Kidney epithelial cell (primary cell): ENCODE data around the gene GAREM2. TPM values are rescaled to one million over a fixed set of nuclear protein-coding genes. Genes with fewer than 3 reads are reported as not detected.

Experiments used
- DNase-seq: peaks from one replicate; pipeline ENCODE4 v3.0.0-alpha.2; 2010; ENCODE audit warnings: low read depth
- H3K27me3 ChIP-seq: 2 replicates; pipeline ENCODE4 v1.6.0; 2011; ENCODE audit warnings: low read length; ENCODE audit not compliant: control insufficient read depth, insufficient read depth
- H3K36me3 ChIP-seq: 2 replicates; pipeline ENCODE4 v1.5.1; 2011; ENCODE audit warnings: low read length; ENCODE audit not compliant: control insufficient read depth, insufficient read depth
- H3K4me3 ChIP-seq: 2 replicates; pipeline ENCODE4 v1.5.1; 2011; ENCODE audit warnings: low read depth, mild to moderate bottlenecking, control low read depth, low read length
- total RNA-seq: library from RNA; depleted of rRNA; stranded (reverse); fragments of >200 nt; gene quantifications from 2 replicates; pipeline ENCODE4 v1.2.3, GENCODE V29; 2015
- TF ChIP-seq, protein P1 (sequence below): IDR thresholded peaks from 2 replicates; pipeline ENCODE4 v1.5.1; 2011; ENCODE audit warnings: mild to moderate bottlenecking, moderate library complexity, low read length, control low read depth, inconsistent platforms; ENCODE audit not compliant: insufficient read depth, poor library complexity, severe bottlenecking

GAREM2 gene
- total RNA-seq, 1 donor from 2014 or later, result 3.0 TPM

- Histone ChIP-seq H3K36me3 (no peaks in the 10 kb centered on the region), H3K27me3 (no peaks in the 10 kb centered on the region), H3K4me3 (no peak overlapping the region)
- TF ChIP-seq, protein P1, sequence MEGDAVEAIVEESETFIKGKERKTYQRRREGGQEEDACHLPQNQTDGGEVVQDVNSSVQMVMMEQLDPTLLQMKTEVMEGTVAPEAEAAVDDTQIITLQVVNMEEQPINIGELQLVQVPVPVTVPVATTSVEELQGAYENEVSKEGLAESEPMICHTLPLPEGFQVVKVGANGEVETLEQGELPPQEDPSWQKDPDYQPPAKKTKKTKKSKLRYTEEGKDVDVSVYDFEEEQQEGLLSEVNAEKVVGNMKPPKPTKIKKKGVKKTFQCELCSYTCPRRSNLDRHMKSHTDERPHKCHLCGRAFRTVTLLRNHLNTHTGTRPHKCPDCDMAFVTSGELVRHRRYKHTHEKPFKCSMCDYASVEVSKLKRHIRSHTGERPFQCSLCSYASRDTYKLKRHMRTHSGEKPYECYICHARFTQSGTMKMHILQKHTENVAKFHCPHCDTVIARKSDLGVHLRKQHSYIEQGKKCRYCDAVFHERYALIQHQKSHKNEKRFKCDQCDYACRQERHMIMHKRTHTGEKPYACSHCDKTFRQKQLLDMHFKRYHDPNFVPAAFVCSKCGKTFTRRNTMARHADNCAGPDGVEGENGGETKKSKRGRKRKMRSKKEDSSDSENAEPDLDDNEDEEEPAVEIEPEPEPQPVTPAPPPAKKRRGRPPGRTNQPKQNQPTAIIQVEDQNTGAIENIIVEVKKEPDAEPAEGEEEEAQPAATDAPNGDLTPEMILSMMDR, result no peak
- no peak for DNase-seq
Observed at GRCh38 chr2:26217720-26218119, 44.8 kb downstream of the GAREM2 start.

DNA sequence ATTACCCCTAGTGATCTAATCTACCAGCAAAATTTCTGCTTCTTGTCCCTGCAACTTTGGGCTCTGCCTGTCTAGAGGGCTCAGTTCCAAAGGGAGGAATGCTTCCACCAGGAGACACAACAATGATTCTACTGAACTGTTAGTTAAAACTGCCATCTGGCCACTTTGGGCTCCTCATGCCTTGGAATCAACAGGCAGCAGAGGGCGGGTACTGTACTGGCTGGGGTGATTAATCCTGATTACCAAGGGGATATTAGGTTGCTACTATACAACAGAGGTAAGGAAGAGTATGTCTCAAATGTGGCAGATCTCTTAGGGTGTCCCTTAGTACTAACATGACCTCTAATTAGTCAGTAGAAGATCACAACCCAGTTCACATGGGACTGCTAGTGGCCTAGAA lies 50.1 kb downstream of the GAREM2 start:
- TF ChIP-seq, protein P1, result no peak
- no peak for DNase-seq
- Histone ChIP-seq H3K4me3 (no peak overlapping the region), H3K27me3 (no peaks in the 10 kb centered on the region), H3K36me3 (no peaks in the 10 kb centered on the region)

DNA sequence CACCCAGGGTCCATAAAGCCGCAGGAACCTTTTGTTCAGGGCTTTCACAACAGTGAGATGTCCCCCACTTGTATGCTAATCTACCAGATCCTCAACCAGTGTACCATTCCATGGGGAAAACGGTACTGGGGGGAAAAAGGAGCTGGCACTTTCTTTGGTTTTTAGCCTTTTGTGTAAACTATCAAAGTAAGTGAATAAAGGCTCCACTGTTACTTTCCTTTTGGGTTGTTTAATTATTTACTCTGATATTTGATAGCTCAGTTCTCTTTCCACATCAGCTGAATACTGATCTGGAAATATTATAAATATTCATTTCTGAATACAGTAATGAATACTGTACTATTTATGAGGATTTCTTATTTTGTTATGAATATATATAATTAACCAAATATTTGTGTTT lies 51.2 kb downstream of the GAREM2 start:
- no peaks in the 10 kb centered on the region for H3K36me3 ChIP-seq
- TF ChIP-seq, protein P1, result no peak
- H3K4me3 ChIP-seq, result no peak overlapping the region
- no peaks in the 10 kb centered on the region for H3K27me3 ChIP-seq
- no peak for DNase-seq

GRCh38 chr2:26229595-26229994 lies 56.7 kb downstream of the GAREM2 start:
- TF ChIP-seq, protein P1, result no peak
- no peaks in the 10 kb centered on the region for H3K36me3 ChIP-seq
- H3K4me3 ChIP-seq, result no peak overlapping the region
- H3K27me3 ChIP-seq, result no peaks in the 10 kb centered on the region
- no peak for DNase-seq

- DNase-seq, result no peak
- Histone ChIP-seq H3K36me3 (no peaks in the 10 kb centered on the region), H3K27me3 (no peaks in the 10 kb centered on the region), H3K4me3 (no peak overlapping the region)
- TF ChIP-seq, protein P1, result no peak
Observed at GRCh38 chr2:26230806-26231205, 57.9 kb downstream of the GAREM2 start.

DNA sequence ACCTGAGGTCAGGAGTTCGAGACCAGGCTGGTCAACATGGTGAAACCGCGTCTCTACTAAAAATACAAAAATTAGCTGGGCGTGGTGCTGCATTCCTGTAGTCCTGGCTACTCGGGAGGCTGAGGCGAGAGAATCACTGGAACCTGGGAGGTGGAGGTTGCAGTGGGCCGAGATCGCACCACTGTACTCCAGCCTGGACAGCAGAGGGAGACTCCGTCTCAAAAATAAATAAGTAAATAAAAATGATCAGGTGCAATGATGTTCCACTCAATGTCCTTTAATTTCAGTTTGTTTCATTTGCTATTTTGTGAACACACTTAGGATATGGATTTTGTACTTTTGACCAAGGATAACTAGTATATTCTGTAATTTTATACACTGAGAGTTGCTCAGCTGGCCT lies 62.2 kb downstream of the GAREM2 start:
- Histone ChIP-seq H3K27me3 (no peaks in the 10 kb centered on the region), H3K36me3 (no peaks in the 10 kb centered on the region), H3K4me3 (no peak overlapping the region)
- TF ChIP-seq, protein P1, result no peak
- no peak for DNase-seq
